Measurements from ENCODE around the gene CCDC134.

DNA sequence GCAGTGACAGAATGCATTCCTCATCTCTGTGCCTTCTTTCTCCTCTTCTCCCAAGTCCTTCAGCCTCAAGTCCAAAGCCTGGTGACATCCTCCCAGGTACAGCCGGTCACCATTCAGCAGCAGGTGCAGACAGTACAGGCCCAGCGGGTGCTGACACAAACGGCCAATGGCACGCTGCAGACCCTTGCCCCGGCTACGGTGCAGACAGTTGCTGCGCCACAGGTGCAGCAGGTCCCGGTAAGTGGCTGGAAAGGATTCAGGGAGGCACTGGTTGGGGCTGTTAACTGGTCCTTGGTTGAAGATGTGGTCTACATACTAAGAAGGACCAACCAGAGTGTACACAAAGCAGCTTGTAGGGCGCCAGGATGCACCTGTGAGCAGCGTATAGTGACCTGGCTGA, 68.1 kb downstream of the CCDC134 start:
- TF ChIP-seq, protein P1, sequence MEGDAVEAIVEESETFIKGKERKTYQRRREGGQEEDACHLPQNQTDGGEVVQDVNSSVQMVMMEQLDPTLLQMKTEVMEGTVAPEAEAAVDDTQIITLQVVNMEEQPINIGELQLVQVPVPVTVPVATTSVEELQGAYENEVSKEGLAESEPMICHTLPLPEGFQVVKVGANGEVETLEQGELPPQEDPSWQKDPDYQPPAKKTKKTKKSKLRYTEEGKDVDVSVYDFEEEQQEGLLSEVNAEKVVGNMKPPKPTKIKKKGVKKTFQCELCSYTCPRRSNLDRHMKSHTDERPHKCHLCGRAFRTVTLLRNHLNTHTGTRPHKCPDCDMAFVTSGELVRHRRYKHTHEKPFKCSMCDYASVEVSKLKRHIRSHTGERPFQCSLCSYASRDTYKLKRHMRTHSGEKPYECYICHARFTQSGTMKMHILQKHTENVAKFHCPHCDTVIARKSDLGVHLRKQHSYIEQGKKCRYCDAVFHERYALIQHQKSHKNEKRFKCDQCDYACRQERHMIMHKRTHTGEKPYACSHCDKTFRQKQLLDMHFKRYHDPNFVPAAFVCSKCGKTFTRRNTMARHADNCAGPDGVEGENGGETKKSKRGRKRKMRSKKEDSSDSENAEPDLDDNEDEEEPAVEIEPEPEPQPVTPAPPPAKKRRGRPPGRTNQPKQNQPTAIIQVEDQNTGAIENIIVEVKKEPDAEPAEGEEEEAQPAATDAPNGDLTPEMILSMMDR (IDR thresholded peaks at IDR 0.05; ENCODE audit: low read length): no peak
- TF ChIP-seq EZH2 (IDR thresholded peaks at IDR 0.05; ENCODE audit: borderline replicate concordance, low read length): no peak
